ENCODE results near the gene EFCC1.

The EFCC1 gene

GRCh38 chr3:129005526-129006303 is 4.6 kb downstream of the EFCC1 start:
- TF ChIP-seq, protein P1, sequence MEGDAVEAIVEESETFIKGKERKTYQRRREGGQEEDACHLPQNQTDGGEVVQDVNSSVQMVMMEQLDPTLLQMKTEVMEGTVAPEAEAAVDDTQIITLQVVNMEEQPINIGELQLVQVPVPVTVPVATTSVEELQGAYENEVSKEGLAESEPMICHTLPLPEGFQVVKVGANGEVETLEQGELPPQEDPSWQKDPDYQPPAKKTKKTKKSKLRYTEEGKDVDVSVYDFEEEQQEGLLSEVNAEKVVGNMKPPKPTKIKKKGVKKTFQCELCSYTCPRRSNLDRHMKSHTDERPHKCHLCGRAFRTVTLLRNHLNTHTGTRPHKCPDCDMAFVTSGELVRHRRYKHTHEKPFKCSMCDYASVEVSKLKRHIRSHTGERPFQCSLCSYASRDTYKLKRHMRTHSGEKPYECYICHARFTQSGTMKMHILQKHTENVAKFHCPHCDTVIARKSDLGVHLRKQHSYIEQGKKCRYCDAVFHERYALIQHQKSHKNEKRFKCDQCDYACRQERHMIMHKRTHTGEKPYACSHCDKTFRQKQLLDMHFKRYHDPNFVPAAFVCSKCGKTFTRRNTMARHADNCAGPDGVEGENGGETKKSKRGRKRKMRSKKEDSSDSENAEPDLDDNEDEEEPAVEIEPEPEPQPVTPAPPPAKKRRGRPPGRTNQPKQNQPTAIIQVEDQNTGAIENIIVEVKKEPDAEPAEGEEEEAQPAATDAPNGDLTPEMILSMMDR (IDR thresholded peaks at IDR 0.05), result no peak
- peaks cover 53% of the 10 kb centered on the region for H3K27me3 ChIP-seq
- no peaks in the 10 kb centered on the region for H3K9me3 ChIP-seq
- H3K36me3 ChIP-seq, result no peaks in the 10 kb centered on the region
- H3K4me1 ChIP-seq (ENCODE audit: control insufficient read depth in 1 of 2, insufficient read depth in 1 of 2, low read depth in 1 of 2, low read length in 1 of 2), result peaks cover 22 to 29% of the 10 kb centered on the region in 2 experiments
- H3K4me3 ChIP-seq (ENCODE audit: low read depth in 1 of 2, low read length in 1 of 2), result no peak overlapping the region
- no peak overlapping the region for H3K27ac ChIP-seq

- Histone ChIP-seq H3K4me1 (ENCODE audit: control insufficient read depth in 1 of 2, insufficient read depth in 1 of 2, low read depth in 1 of 2, low read length in 1 of 2) (peaks cover 13 to 19% of the 10 kb centered on the region in 2 experiments), H3K27ac (no peak overlapping the region)
- TF ChIP-seq, protein P1 (IDR thresholded peaks at IDR 0.05), result no peak
Observed at GRCh38 chr3:129006864-129007263, 5.8 kb downstream of the EFCC1 start.

GRCh38 chr3:129007792-129008191 is 6.7 kb downstream of the EFCC1 start:
- H3K4me3 ChIP-seq (ENCODE audit: low read depth in 1 of 2, low read length in 1 of 2), result no peak overlapping the region
- no peaks in the 10 kb centered on the region for H3K36me3 ChIP-seq
- no peak overlapping the region for H3K27ac ChIP-seq
- peaks cover 32% of the 10 kb centered on the region for H3K27me3 ChIP-seq
- H3K9me3 ChIP-seq, result no peaks in the 10 kb centered on the region
- peaks cover 8 to 12% of the 10 kb centered on the region in 2 experiments for H3K4me1 ChIP-seq (ENCODE audit: control insufficient read depth in 1 of 2, insufficient read depth in 1 of 2, low read depth in 1 of 2, low read length in 1 of 2)
- TF ChIP-seq, protein P1 (IDR thresholded peaks at IDR 0.05), result no peak

More at GRCh38 chr3:129006864-129007263, 5.8 kb downstream of the EFCC1 start:
- Histone ChIP-seq H3K4me3 (ENCODE audit: low read depth in 1 of 2, low read length in 1 of 2) (no peak overlapping the region), H3K36me3 (no peaks in the 10 kb centered on the region), H3K9me3 (no peaks in the 10 kb centered on the region), H3K27me3 (peaks cover 42% of the 10 kb centered on the region)

GRCh38 chr3:129009266-129009665 is 8.2 kb downstream of the EFCC1 start:
- peaks cover 18% of the 10 kb centered on the region for H3K27me3 ChIP-seq
- no peaks in the 10 kb centered on the region for H3K36me3 ChIP-seq
- no peaks in the 10 kb centered on the region for H3K9me3 ChIP-seq
- H3K4me3 ChIP-seq (ENCODE audit: low read depth in 1 of 2, low read length in 1 of 2), result no peak overlapping the region
- H3K4me1 ChIP-seq (ENCODE audit: control insufficient read depth in 1 of 2, insufficient read depth in 1 of 2, low read depth in 1 of 2, low read length in 1 of 2), result no peaks in the 10 kb centered on the region
- TF ChIP-seq, protein P1 (IDR thresholded peaks at IDR 0.05), result no peak
- H3K27ac ChIP-seq, result no peak overlapping the region

- Histone ChIP-seq H3K4me1 (ENCODE audit: control insufficient read depth in 1 of 2, insufficient read depth in 1 of 2, low read depth in 1 of 2, low read length in 1 of 2) (peaks cover 0 to under 1% of the 10 kb centered on the region in 2 experiments), H3K4me3 (ENCODE audit: low read depth in 1 of 2, low read length in 1 of 2) (no peak overlapping the region), H3K9me3 (no peaks in the 10 kb centered on the region), H3K36me3 (no peaks in the 10 kb centered on the region), H3K27me3 (peaks cover 9% of the 10 kb centered on the region), H3K27ac (no peak overlapping the region)
- TF ChIP-seq, protein P1 (IDR thresholded peaks at IDR 0.05), result no peak
Observed at GRCh38 chr3:129010310-129010956, 9.3 kb downstream of the EFCC1 start.

Data from neutrophil (primary cell).